HUES64 (cell line): ENCODE data around the gene ACSF3.

Experiments
- H3K27ac ChIP-seq: 2 replicates; pipeline ENCODE4 v1.7.0; 2013; ENCODE audit warnings: low read depth, low read length, inconsistent platforms
- H3K27me3 ChIP-seq: 2 replicates; pipeline ENCODE4 v1.6.1; 2013; ENCODE audit warnings: mild to moderate bottlenecking, low read length; ENCODE audit not compliant: insufficient read depth
- H3K36me3 ChIP-seq: 2 replicates; pipeline ENCODE4 v1.6.1; 2013; ENCODE audit warnings: mild to moderate bottlenecking, low read length; ENCODE audit not compliant: insufficient read depth
- H3K4me1 ChIP-seq: 2 replicates; pipeline ENCODE4 v1.6.1; 2013; ENCODE audit warnings: mild to moderate bottlenecking, low read length, moderate library complexity; ENCODE audit not compliant: insufficient read depth
- H3K4me3 ChIP-seq: 2 replicates; pipeline ENCODE4 v1.5.1; 2013; ENCODE audit warnings: mild to moderate bottlenecking, low read length, moderate library complexity
- H3K9ac ChIP-seq: 2 replicates; pipeline ENCODE4 v1.6.1; 2013; ENCODE audit warnings: mild to moderate bottlenecking, low read depth, low read length
- H3K9me3 ChIP-seq: 2 replicates; pipeline ENCODE4 v1.6.1; 2013; ENCODE audit warnings: low read depth, low read length; ENCODE audit not compliant: insufficient read depth
- WGBS: fragments of 150-250, 120-280 bp; methylation state at CpG from one replicate; pipeline ENCODE4 v1.1.7; 2013; ENCODE audit warnings: missing lambda C conversion rate; 5-methylcytosine and 5-hydroxymethylcytosine counted together

Gene ACSF3

GRCh38 chr16:89135166-89135565 is 41.5 kb downstream of the ACSF3 start:
- peaks cover 11% of the 10 kb centered on the region for H3K36me3 ChIP-seq
- no peak overlapping the region for H3K27ac ChIP-seq
- H3K4me1 ChIP-seq = no peaks in the 10 kb centered on the region
- no peaks in the 10 kb centered on the region for H3K9me3 ChIP-seq
- WGBS = 95% methylated on average over 11 of the region's 11 CpGs
- no peaks in the 10 kb centered on the region for H3K27me3 ChIP-seq
- H3K9ac ChIP-seq = no peak overlapping the region
- no peak overlapping the region for H3K4me3 ChIP-seq

- Histone ChIP-seq H3K27me3 (no peaks in the 10 kb centered on the region), H3K9me3 (no peaks in the 10 kb centered on the region), H3K9ac (no peak overlapping the region), H3K4me3 (no peak overlapping the region), H3K36me3 (peaks cover 19% of the 10 kb centered on the region), H3K27ac (no peak overlapping the region), H3K4me1 (no peaks in the 10 kb centered on the region)
- 93% methylated on average over 35 of the region's 35 CpGs for WGBS
These were observed 42.5 kb downstream of the ACSF3 start for GRCh38 chr16:89135971-89136765.

GRCh38 chr16:89136931-89137330 is 43.3 kb downstream of the ACSF3 start:
- H3K36me3 ChIP-seq = peaks cover 22% of the 10 kb centered on the region

GRCh38 chr16:89137666-89138512 is 44.2 kb downstream of the ACSF3 start:
- 93% methylated on average over 24 of the region's 24 CpGs for WGBS
- peaks cover 22% of the 10 kb centered on the region for H3K36me3 ChIP-seq
- H3K27ac ChIP-seq = no peak overlapping the region

More at GRCh38 chr16:89136931-89137330, 43.3 kb downstream of the ACSF3 start:
- no peaks in the 10 kb centered on the region for H3K27me3 ChIP-seq
- H3K27ac ChIP-seq = no peak overlapping the region
- H3K9me3 ChIP-seq = no peaks in the 10 kb centered on the region
- WGBS = 97% methylated on average over 17 of the region's 17 CpGs
- H3K9ac ChIP-seq = no peak overlapping the region
- H3K4me3 ChIP-seq = no peak overlapping the region
- H3K4me1 ChIP-seq = no peaks in the 10 kb centered on the region

GRCh38 chr16:89138513-89138795 is 44.8 kb downstream of the ACSF3 start:
- 95% methylated on average over 7 of the region's 7 CpGs for WGBS
- Histone ChIP-seq H3K27me3 (no peaks in the 10 kb centered on the region), H3K4me3 (no peak overlapping the region), H3K9ac (no peak overlapping the region), H3K27ac (no peak overlapping the region), H3K9me3 (no peaks in the 10 kb centered on the region), H3K4me1 (no peaks in the 10 kb centered on the region), H3K36me3 (peaks cover 22% of the 10 kb centered on the region)

More at GRCh38 chr16:89137666-89138512, 44.2 kb downstream of the ACSF3 start:
- Histone ChIP-seq H3K9ac (no peak overlapping the region), H3K27me3 (no peaks in the 10 kb centered on the region), H3K4me1 (no peaks in the 10 kb centered on the region), H3K4me3 (no peak overlapping the region), H3K9me3 (no peaks in the 10 kb centered on the region)

GRCh38 chr16:89138843-89139520 is 45.3 kb downstream of the ACSF3 start:
- Histone ChIP-seq H3K9me3 (no peaks in the 10 kb centered on the region), H3K4me1 (no peaks in the 10 kb centered on the region), H3K27me3 (no peaks in the 10 kb centered on the region), H3K36me3 (peaks cover 17% of the 10 kb centered on the region), H3K9ac (no peak overlapping the region), H3K27ac (no peak overlapping the region), H3K4me3 (no peak overlapping the region)
- 94% methylated on average over 30 of the region's 30 CpGs for WGBS

- Histone ChIP-seq H3K4me1 (no peaks in the 10 kb centered on the region), H3K9me3 (no peaks in the 10 kb centered on the region), H3K9ac (no peak overlapping the region), H3K27me3 (no peaks in the 10 kb centered on the region), H3K36me3 (peaks cover 11% of the 10 kb centered on the region), H3K4me3 (no peak overlapping the region), H3K27ac (no peak overlapping the region)
- 95% methylated on average over 12 of the region's 12 CpGs for WGBS
These were observed 46.3 kb downstream of the ACSF3 start for GRCh38 chr16:89139907-89140361.

GRCh38 chr16:89140401-89140800 is 46.7 kb downstream of the ACSF3 start:
- Histone ChIP-seq H3K4me1 (no peaks in the 10 kb centered on the region), H3K27ac (no peak overlapping the region), H3K9me3 (no peaks in the 10 kb centered on the region), H3K27me3 (no peaks in the 10 kb centered on the region), H3K9ac (no peak overlapping the region), H3K36me3 (peaks cover 13% of the 10 kb centered on the region), H3K4me3 (no peak overlapping the region)
- 94% methylated on average over 13 of the region's 13 CpGs for WGBS

- H3K9me3 ChIP-seq = no peaks in the 10 kb centered on the region
- 94% methylated on average over 31 of the region's 31 CpGs for WGBS
- H3K4me3 ChIP-seq = no peak overlapping the region
- peaks cover 20% of the 10 kb centered on the region for H3K36me3 ChIP-seq
- H3K9ac ChIP-seq = no peak overlapping the region
- no peaks in the 10 kb centered on the region for H3K27me3 ChIP-seq
- H3K4me1 ChIP-seq = no peaks in the 10 kb centered on the region
- no peak overlapping the region for H3K27ac ChIP-seq
These were observed 47.6 kb downstream of the ACSF3 start for GRCh38 chr16:89140981-89141883.

- H3K36me3 ChIP-seq = peaks cover 27% of the 10 kb centered on the region
- H3K4me1 ChIP-seq = no peaks in the 10 kb centered on the region
- H3K27me3 ChIP-seq = no peaks in the 10 kb centered on the region
- H3K9me3 ChIP-seq = 0 out of 2 replicates have a peak, but pooled peaks cover 4% of the 10 kb centered on the region
- H3K9ac ChIP-seq = no peak overlapping the region
- no peak overlapping the region for H3K4me3 ChIP-seq
- WGBS = 93% methylated on average over 13 of the region's 13 CpGs
- H3K27ac ChIP-seq = no peak overlapping the region
These were observed 48.2 kb downstream of the ACSF3 start for GRCh38 chr16:89141884-89142267.
